Ishikawa (cell line): ENCODE results near the gene MAST4.

Source experiments
- CEBPB ChIP-seq: IDR thresholded peaks from 2 replicates; pipeline ENCODE4 v1.6.1; 2012
- CREB1 ChIP-seq: IDR thresholded peaks from 2 replicates; pipeline ENCODE4 v1.6.1; 2012; ENCODE audit warnings: low read depth
- EGR1 ChIP-seq: IDR thresholded peaks from 2 replicates; pipeline ENCODE4 v1.6.1; 2012
- EP300 ChIP-seq: IDR thresholded peaks from 2 replicates; pipeline ENCODE4 v1.6.1; 2012; ENCODE audit warnings: borderline replicate concordance
- FOXM1 ChIP-seq: IDR thresholded peaks from 2 replicates; pipeline ENCODE4 v1.6.1; 2012; ENCODE audit warnings: low read depth, borderline replicate concordance
- NFIC ChIP-seq: IDR thresholded peaks from 2 replicates; pipeline ENCODE4 v1.6.1; 2012
- RAD21 ChIP-seq: IDR thresholded peaks from 2 replicates; pipeline ENCODE4 v1.6.1; 2012; ENCODE audit warnings: low read depth
- REST ChIP-seq: IDR thresholded peaks from 2 replicates; pipeline ENCODE4 v1.6.1; 2012; ENCODE audit warnings: low read depth, mild to moderate bottlenecking
- TAF1 ChIP-seq: IDR thresholded peaks from 2 replicates; pipeline ENCODE4 v1.6.1; 2012; ENCODE audit warnings: low read depth, mild to moderate bottlenecking
- TCF12 ChIP-seq: IDR thresholded peaks from 2 replicates; pipeline ENCODE4 v1.6.1; 2012; ENCODE audit warnings: low read depth
- TEAD4 ChIP-seq: IDR thresholded peaks from 2 replicates; pipeline ENCODE4 v1.6.1; 2012
- USF1 ChIP-seq: IDR thresholded peaks from 2 replicates; pipeline ENCODE4 v1.6.1; 2012
- YY1 ChIP-seq: IDR thresholded peaks from 2 replicates; pipeline ENCODE4 v1.6.1; 2012; ENCODE audit warnings: low read depth
- ZBTB7A ChIP-seq: IDR thresholded peaks from 2 replicates; pipeline ENCODE4 v1.6.1; 2012; ENCODE audit warnings: low read depth
- TF ChIP-seq, protein P1 (sequence below): IDR thresholded peaks from 2 replicates; pipeline ENCODE4 v1.6.1; 2012

The MAST4 gene

GRCh38 chr5:67209141-67209771 lies 613.1 kb downstream of the MAST4 start:
- TF ChIP-seq RAD21 (peak; percentile 91), REST (no peak)

DNA sequence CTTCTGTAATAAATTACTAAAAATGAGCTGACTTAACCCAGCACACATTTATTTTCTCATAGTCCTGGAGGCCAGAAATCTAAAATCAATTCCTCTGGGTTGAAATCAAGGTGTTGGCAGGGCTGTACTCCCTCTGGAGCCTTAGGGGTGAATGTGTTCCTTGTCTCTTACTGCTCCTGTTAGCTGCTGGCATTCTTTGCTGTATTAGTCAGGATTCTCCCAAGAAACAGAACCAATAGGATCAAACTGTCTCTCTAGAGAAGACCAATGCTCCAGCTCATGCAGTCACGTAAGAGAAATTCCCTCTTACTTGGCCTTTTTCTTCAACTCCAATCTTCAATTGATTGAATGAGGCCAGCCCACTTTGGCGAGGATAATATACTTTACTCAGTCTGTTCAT lies 615.7 kb downstream of the MAST4 start:
- no peak for TF ChIP-seq TCF12
- TF ChIP-seq TEAD4 = no peak
- TF ChIP-seq EGR1 = no peak
- no peak for TF ChIP-seq FOXM1
- no peak for TF ChIP-seq NFIC
- no peak for TF ChIP-seq CREB1
- no peak for TF ChIP-seq YY1
- TF ChIP-seq, protein P1, sequence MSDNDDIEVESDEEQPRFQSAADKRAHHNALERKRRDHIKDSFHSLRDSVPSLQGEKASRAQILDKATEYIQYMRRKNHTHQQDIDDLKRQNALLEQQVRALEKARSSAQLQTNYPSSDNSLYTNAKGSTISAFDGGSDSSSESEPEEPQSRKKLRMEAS = no peak
- TF ChIP-seq REST = no peak
- TF ChIP-seq RAD21 = no peak
- no peak for TF ChIP-seq ZBTB7A
- TF ChIP-seq EP300 = no peak

- TF ChIP-seq RAD21 (no peak), USF1 (no peak)
Observed at GRCh38 chr5:67214036-67214435, 617.8 kb downstream of the MAST4 start.

DNA sequence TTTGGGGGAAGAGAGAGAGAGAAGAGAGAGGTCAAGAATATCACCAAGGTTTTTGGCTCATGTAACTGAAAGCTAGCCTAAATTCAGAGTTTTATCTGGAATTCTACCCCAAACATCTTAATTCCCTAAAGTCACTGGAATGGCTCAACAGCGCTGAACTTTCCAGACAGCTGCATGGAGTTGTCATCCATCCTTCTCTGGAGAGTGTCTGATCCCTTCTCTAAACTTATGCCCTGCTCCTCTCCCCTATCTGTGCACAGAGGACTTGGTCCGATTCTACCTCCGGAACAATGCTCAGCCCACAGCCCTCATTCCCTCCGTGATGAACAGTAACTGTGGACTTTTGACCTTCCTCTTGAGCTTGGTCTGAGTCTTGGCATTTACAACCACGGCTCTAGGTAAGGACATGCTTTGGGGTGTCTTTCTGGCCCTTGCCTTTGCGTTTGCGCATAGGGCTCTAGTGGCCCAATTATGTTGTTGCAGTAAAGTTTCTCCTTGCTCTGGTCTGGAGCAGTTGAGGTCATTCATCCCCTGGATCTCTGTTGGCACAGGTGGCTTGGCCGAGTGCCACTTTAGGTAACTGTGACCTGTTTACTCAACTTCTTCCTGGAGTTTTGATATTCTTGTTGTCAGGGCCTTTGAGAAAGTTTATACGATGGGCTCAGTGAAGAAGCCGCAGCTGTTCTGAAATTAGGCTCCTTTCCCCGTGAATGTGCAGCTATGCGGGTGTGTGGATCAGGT lies 618.7 kb downstream of the MAST4 start:
- no peak for TF ChIP-seq YY1
- TF ChIP-seq TCF12 = no peak
- TF ChIP-seq, protein P1 = no peak
- no peak for TF ChIP-seq RAD21
- TF ChIP-seq FOXM1 = no peak
- no peak for TF ChIP-seq CEBPB
- TF ChIP-seq TEAD4 = no peak
- TF ChIP-seq CREB1 = no peak
- no peak for TF ChIP-seq EGR1

- TF ChIP-seq EGR1 (no peak), CREB1 (no peak), TCF12 (no peak), EP300 (no peak), NFIC (no peak), ZBTB7A (no peak), REST (no peak), CEBPB (no peak), FOXM1 (no peak), TEAD4 (no peak), USF1 (no peak), RAD21 (no peak), YY1 (no peak), TAF1 (no peak)
- TF ChIP-seq, protein P1 = no peak
Observed at GRCh38 chr5:67215519-67216471, 619.6 kb downstream of the MAST4 start.
